GM18873 (cell line): ENCODE results near the gene TFF2.

Source experiments
- ATAC-seq: cut with Tn5 transposase; IDR thresholded peaks from one replicate; pipeline ENCODE4 v1.9.1; 2021; ENCODE audit warnings: mild to moderate bottlenecking, moderate library complexity, moderate number of reproducible peaks; ENCODE audit not compliant: unreplicated experiment, low FRiP score

The TFF2 gene

GRCh38 chr21:42350927-42351426 lies at the start of gene TFF2:
Gene TFF2 (minus strand): TSS chr21:42350994. CDS start chr21:42350957, 37 bp downstream.
- no peak for ATAC-seq

DNA sequence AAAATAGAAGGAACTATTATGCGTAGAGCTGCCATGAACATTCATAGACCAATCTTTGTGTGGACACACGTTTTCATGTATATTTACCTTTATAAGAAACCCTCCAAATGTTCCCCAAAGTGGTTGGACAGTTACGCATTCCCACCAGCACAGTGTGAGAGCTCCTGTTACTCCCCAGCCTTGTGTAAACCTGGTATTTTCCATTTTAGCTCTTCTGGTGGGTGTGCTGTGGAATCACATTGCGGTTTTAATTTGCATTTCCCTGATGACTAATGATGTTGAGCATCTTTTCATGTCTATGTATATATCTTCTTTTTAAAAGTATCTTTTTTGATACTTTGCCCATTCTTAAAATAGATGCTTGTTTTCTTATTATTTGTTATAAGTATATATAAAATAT lies 49.7 kb upstream of the TFF2 start:
- ATAC-seq, result no peak

DNA sequence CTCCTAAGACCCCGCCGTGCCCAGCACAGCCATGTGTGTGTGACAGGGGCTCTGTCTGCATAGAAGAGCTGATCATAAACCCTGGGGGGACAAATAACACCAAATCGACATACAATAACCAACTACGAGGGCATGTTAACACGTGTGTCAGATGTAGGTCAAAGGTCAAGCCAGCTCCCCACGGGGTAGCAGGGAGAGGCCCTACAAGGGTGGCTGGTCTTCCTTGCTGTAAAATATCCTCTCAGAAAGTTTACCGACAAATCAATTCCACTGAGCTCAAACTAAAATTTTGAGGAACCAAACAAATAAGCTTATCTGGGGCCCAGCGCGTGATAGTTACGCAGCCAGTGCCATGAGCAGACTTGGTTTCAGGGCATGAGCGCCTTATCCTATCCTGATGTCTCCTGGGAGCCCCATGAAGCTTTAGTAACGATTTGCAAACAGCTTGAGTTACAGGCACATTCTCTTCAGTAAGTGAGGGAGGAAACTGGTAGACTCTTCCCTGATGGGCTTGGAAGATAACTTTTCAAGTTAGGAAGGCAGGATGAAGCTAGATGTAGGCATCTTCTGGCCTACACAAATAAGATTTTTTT lies 47.7 kb upstream of the TFF2 start:
- ATAC-seq, result no peak

- no peak for ATAC-seq
Observed at GRCh38 chr21:42397746-42398394, 47.1 kb upstream of the TFF2 start.

GRCh38 chr21:42396799-42397745 lies 46.3 kb upstream of the TFF2 start:
- ATAC-seq, result no peak

DNA sequence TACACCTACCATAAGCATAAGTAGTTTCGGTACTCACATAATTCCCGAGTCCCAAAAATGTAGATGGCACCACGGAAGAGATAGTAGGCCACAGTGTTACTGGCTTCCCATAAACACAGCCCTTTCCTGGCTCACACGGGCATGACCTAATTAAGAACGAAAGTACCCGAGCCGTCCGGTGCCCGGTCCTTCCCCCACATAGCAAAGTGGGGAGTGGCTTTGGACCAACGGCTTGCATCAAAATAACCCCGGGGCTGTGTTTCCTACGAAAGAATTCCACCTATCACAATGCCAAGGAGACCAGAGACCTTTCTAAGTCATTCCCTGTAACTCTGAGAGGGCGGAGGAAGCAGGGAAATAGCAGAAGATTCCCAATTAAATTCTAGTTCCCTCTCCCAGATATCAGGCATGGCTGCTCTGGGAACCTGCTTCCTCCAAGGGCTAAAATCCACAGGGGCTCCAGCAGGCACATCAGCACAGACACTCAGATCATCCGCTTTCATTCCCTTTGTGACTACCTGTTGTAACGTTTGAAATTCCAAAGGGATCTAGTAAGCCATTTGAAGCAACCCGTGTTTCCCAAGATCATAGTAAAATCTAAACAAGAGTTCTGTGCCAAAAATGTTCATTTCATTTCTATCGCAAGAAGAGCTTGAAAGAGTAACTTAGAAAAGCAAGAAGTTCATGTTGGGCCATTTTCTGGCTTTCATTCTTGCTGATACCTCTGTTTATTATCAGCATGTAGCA lies 45.3 kb upstream of the TFF2 start, which contains the start of gene TMPRSS3:
Gene TMPRSS3 (minus strand): TSS at position 148 of the 747 bp plus-strand sequence. CDS start 635 bp downstream, outside the sequence.
- no peak for ATAC-seq

- no peak for ATAC-seq
Observed at GRCh38 chr21:42395302-42395701, 44.5 kb upstream of the TFF2 start.

DNA sequence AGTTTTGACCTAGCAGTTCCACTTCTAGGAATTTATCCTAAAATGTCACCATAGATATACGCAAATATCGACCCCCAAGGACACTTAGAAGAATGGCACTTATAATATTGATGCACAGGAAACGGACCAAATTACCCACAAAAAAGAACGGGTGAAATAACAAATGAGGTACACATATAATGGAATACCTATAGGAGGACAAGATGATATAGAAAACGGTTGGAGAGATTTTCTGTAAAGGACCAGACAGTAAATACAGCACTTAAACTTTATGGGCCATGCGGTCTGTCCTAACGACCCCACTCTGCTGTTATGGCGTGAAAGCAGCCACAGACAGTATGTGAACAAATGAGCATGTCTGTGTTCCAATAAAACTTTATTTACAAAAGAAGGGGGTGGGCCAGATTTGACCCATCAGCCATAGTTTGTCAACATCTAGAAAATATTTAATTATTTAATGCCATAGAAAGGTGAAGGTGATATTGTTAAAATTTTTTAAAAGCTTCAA lies 42.7 kb upstream of the TFF2 start:
- ATAC-seq, result no peak

DNA sequence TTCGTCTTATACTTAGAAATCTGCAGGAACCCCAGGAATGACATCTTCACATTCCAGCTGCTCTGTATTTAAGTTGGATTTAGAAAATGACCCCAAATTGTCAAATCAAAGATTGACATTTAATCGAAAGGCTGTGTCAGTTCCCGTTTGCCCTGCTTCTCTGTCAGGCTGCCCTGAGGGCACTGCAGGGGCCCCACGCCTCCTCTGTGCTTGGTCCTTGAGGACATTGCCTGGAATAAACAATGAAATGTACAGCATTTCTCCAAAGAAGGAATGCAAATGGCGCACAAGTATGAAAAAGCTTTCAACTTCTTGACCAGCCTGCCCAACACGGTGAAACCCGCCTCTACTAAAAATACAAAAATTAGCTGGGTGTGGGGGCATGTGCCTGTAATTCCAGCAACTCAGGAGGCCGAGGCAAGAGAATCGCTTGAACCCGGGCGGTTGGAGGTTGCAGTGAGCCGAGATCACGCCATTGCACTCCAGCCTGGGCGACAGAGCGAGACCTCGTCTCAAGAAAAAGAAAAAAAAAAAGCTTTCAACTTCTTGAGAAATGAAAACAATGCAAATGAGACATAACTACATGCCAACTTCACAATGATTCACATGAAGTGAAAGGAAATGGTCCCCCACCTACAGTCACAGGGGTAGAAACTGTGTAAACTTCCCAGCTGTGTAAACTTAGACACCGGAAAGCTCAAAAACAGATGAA lies 42.1 kb upstream of the TFF2 start:
- ATAC-seq, result peak; percentile 71

DNA sequence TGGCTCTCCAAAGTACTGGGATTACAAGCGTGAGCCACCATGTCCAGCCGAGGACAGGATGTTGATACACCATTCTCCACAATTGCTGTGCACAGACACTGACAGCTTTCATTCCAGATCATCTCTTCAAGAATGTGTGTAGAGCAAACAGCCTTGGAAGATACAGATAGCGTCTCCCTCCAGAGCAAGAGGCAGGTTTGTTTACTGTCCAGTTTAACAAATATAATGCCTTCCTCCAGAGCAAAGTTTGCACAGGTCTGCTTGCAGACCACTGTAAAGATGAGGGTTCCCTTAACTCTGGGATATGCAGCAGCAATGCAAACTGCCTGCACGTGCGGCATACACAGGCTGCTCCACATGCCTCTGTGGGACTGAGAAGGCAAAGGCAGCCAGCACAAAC lies 40.5 kb upstream of the TFF2 start:
- ATAC-seq, result no peak

DNA sequence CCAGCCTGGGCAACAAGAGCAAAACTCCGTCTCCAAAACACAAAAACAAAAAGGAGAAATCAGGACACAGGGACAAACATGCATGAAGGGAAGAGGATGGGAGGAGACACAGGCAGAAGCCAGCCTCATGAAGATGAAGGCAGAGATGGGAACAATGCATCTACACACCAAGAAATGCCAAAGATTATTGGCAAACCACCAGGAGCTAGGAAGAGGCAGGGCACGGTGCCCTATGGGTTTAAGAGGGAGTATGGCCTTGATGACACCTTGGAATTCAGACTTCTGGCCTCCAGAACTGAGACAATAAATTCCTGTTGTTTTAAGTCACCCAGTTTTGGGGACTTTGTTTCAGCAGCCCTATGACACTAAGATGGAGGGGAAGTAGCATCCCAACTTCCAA lies 39.9 kb upstream of the TFF2 start:
- no peak for ATAC-seq

- ATAC-seq, result no peak
Observed at GRCh38 chr21:42390193-42390592, 39.4 kb upstream of the TFF2 start.

DNA sequence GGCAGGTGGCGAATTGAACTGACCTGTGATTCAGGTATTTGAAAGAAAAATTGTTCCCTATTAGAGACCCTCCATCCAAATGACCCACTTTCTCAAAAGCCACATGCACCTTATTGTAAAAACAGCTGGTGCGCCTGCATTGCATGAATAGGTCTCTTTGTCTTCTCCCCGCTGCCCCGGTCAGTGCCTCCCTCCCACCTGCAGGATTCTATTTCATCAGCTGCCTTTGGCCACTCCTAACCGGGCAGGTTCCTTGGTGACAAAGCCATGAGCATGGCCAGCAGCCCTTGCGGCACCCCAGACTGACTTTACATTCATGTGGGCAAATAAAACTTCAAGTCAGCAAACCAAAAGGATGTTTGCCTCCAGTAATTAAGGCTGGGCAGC lies 38.6 kb upstream of the TFF2 start:
- no peak for ATAC-seq

- ATAC-seq, result no peak
Observed at GRCh38 chr21:42388740-42389448, 38.1 kb upstream of the TFF2 start.

GRCh38 chr21:42387843-42388340 lies 37.1 kb upstream of the TFF2 start:
- ATAC-seq, result no peak

DNA sequence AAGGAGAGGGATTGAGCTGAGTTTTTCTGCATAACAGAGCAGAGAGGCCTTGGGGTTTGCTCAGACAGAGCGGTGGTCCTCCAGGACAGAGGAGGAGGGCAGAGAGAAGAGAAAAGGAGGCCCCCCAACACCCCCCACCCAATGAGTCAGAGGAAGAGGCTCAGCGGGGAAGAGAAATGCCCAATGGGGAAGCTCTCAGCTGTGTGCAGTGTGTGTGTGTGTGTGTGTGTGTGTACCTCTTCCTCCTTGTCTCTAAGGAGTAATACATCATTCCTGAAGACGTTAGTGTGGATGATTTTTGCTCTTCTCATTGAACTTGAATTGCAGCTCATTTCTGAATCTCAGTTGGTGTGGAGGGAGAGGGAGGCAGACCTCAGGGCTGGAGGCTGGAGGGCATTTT lies 36.4 kb upstream of the TFF2 start:
- ATAC-seq, result no peak

GRCh38 chr21:42386034-42386591 lies 35.3 kb upstream of the TFF2 start:
- no peak for ATAC-seq

- ATAC-seq, result no peak
Observed at GRCh38 chr21:42385619-42386018, 34.8 kb upstream of the TFF2 start.
